Stimulated activated naive CD8-positive, alpha-beta T cell treated with anti-CD3 and anti-CD28 coated beads, Interleukin-15, Interleukin-2, amounts not matched to agents 100 U/mL and 50 U/mL, for 24 hours (primary cell): ENCODE results near the gene MTG1.
A peak's percentile ranks its signal among the peaks of the same experiment; 100 is the strongest.
"Not testable (repeated sequence)": the region's sequence is repeated elsewhere in the genome, so short reads cannot be mapped to it uniquely, and the experiment has no call there.

Source experiments
- ATAC-seq: fragments of 150-1000 bp; cut with Tn5 transposase; one replicate; pipeline ENCODE4 v1.10.0; 2021
- DNase-seq: peaks from one replicate; pipeline ENCODE4 v3.0.0; 2021

Gene MTG1

DNA sequence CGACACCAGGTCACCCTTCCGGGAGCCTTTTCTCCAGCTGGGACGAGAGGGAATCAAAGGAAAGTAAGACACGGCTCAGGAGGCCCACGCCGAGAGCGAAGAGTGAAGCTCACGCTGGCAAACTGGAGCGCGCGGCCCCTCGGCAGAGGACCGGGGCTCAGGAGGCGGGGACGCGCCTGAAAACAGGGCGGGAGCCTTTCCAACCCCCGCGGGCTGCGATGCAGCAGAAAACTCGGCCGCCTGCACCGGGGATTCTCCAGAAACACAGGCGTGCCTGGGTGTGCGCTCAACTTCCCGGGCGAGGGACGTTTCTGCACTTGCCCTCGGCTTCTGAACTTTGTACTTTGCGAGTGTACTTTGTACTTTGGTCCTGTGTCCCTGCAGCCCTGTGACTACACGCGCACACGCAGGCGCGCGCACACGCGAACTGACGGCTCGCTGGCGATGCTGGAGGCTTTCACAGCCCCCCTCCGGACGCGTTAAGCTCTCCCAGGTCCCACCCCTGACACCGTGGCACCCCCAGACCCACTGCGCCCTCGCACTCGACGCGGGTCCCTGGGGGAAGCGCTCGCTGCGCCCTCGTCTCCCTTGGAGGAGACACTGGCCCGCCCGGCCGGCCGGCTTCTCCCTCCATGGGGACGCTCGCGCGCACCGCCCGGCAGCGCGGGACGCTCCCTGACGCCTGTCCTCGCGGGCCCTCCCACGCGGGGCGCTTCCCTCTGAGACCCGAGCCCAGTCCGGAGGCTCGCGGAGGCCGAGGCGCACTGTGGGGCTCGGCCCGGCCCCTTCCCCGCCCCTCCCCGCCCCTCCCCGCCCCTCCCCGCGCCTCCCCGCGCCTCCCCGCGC, 15.5 kb upstream of the MTG1 start:
- DNase-seq = peak; percentile 67
- peak; percentile 45 for ATAC-seq

DNA sequence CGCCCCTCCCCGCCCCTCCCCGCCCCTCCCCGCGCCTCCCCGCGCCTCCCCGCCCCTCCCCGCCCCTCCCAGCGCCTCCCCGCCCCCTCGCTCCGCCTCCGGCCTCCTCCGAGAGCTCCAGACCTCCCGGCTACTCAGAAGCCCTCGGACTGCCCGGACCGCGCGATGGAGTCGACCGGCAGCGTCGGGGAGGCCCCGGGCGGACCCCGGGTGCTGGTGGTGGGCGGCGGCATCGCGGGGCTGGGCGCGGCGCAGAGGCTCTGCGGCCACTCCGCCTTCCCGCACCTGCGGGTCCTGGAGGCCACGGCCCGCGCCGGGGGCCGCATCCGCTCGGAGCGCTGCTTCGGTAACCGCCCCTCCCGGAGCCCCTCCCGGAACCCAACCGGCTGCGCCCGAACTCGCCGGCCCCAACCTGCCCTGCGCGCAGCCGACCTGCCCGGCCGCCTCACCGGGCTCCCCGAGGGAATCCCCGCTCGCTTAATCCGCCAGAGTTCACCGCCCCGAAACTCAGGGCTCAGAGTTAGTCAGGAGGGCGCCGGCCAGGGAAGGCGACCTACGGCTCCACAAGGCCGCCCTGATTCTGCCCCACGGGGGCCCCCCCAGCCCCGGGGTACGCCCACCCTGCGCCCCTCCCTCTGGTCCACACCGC, 14.7 kb upstream of the MTG1 start, which contains the start of gene PAOX:
TSS of gene PAOX (plus strand) at position 111 of the 649 bp plus-strand sequence. CDS start at position 166, 55 bp downstream.
- peak; percentile 77 for DNase-seq

DNA sequence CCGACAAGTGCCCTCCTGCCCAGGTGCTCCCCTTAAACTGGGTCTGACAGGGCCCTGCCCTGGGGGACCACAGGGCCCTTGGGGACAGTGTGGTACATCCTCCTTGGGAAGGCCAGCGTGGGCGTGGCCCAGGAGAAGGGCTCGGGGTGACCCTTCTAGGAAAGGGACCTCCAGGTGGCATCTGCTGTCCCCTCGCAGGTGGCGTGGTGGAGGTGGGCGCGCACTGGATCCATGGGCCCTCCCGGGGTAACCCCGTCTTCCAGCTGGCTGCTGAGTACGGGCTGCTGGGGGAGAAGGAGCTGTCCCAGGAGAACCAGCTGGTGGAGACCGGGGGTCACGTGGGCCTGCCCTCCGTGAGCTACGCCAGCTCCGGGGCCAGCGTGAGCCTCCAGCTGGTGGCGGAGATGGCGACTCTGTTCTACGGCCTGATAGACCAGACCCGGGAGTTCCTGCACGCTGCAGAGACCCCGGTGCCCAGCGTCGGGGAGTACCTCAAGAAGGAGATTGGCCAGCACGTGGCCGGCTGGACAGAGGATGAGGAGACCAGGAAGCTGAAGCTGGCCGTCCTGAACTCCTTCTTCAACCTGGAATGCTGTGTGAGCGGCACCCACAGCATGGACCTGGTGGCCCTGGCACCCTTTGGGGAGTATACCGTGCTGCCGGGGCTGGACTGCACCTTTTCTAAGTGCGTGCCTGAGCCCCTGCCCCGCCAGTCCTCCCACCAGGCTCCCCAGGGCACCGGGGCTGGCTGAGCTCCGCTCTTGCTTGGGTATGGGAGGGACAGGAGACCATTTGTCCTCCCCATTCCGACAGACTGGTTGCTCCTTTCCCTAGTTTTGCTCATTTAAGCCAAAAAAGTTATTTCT, 13.9 kb upstream of the MTG1 start:
- DNase-seq (no peak), ATAC-seq (no peak)

More for the DNA sequence above, 14.7 kb upstream of the MTG1 start, which contains the start of gene PAOX:
- ATAC-seq = peak; percentile 72

DNA sequence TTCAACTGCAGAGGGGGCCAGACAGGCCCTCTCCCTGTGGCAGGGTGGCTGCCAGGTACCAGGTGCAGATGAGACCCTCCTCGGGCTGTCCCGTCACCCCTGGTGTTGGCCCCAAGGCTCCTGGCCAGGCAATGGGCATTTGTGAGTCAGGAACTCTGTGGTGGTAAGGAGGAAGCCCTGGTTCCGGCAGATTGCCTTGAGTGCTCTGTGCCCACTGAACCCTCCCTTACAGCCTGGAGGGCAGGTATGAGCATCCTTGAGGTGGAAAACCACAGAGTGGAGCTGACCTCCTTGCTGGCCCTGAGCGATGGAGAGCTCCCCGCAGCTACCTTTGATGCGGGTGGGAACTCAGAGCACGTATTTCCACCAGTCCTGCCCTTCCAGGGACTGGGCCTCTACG, 12.9 kb upstream of the MTG1 start:
- no peak for ATAC-seq

DNA sequence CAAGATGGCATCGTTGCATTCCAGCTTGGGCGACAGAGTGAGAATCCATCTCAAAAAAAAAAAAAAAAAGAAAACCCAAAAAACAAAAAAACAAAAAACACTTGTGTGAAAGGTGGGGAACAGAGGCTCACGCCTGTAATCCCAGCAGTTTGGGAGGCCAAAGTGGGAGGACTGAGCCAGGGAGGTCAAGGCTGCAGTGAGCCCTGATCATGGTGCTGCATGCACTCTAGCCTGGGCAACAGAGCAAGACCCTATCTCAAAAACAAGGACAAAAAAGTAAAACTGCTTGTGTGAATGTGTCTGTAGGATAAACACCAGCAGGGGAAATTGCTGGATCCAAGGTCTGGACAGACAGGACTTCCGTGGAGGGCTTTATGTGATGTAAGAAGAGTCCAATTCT, 10.4 kb upstream of the MTG1 start:
- DNase-seq = no peak
- no peak for ATAC-seq

More for the DNA sequence above, 12.9 kb upstream of the MTG1 start:
- no peak for DNase-seq

DNA sequence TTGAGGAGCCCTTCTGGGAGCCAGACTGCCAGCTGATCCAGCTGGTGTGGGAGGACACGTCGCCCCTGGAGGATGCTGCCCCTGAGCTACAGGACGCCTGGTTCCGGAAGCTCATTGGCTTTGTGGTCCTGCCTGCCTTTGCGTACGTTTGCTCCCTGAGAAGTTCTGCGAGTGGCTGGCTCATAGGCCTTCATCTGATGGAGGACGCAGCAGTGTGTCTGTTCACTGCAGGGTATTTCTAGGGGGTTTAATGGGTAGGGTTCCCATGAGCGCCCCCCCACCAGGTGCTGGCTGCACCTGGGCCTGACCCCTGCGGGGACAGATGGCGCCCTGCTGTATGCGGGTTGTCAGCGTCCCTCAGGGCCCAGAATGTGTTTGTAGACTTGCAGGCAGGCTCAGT, 9.9 kb upstream of the MTG1 start:
- no peak for DNase-seq
- no peak for ATAC-seq

DNA sequence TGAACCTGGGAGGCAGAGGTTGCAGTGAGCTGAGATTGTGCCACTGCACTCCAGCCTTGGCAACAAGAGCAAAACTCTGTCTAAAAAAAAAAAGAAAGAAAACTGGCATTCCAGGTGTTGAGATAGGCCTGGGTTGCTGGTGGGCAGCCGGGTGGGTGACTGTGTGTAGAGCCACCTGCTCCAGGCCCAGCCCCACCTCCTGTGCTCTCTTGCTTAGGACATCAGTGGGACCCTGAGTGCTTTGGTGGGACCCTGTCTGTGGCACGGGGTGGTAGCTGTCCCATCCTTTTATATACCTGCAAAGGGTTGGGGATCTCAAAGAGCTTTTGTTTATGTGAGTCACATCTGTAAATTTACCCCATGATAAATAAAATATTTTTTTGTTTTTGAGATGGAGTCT, 8.7 kb upstream of the MTG1 start:
- ATAC-seq (no peak), DNase-seq (no peak)

DNA sequence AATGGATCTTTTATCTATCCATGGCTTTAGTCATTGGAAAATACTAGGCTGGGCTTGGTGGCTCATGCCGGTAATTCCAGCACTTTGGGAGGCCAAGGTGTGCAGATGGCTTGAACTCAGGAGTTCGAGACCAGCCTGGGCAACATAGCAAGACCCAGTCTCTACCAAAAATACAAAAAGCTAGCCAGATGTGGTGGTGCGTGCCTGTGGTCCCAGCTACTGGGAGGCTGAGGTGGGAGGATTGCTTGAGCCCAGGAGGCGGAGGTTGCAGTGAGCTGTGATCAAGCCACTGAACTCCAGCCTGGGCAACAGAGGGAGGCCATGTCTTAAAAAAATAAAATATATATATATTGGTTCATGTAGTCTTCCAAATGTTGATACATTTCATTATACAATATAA, 7.0 kb upstream of the MTG1 start:
- not testable (repeated sequence) for DNase-seq, ATAC-seq

DNA sequence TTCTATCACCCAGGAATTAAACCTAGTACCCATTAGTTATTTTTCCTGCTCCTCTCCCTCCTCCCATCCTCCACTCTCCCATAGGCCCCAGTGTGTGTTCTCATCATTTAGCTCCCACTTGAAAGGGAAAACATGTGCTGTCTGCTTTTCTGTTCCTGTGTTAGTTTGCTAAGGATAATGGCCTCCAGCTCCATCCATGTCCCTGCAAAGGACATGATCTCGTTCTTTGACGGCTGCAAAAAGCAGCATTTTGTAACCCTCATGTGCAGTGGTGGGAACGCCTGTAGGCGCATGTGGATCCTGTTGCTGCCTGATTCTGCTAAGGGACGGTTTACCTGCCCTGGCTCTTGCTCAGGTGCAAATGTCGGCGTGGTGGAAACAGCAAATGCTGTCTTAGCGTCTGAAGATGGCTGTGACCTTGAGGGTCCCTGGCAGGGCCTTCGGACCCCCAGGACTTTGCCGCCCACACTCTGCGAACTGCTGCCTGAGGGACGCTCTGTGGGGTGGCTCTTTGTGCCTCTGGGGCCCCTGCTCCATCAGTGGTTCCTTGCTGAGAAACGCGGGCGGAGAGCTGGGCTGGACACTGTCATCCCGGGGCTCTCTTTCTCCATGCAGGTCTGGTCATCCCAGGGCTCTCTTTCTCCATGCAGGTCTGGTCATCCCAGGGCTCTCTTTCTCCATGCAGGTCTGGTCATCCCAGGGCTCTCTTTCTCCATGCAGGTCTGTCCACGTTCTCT, 5.6 kb upstream of the MTG1 start:
- DNase-seq = no peak
- no peak for ATAC-seq

DNA sequence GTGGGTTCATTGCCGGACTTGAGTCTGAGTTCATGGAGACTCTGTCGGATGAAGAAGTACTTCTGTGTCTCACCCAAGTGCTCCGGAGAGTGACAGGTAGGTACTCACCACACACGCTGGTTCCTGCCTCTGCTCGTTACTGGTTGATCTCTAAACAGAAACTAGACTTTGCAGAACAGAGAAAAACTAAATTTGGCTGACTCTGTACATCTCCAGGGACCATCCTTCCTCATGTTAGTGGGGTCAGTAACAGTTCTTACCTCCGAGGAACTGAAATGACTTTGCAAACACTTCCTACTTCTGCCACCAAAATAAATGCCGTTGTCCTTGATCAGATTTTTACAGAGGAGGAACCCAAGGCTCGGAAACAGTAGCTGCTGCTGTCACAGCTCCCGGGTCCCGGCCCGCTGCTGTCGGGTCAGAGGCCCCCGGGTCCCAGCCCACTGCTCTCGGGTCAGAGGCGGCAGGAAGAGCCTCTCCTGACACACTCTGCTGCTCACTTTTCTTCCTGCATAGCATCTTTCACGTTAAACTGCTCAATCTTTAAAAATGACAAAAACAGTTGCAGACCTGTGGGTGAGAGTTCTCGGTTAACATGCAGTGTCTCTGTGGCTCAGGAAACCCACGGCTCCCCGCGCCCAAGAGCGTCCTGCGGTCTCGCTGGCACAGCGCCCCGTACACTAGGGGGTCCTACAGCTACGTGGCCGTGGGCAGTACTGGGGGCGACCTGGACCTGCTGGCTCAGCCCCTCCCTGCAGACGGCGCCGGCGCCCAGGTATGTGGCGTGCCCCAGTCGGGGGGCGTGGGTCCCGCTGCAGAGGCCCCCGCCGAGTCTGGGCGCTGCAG, 4.8 kb upstream of the MTG1 start:
- DNase-seq = peak; percentile 44

DNA sequence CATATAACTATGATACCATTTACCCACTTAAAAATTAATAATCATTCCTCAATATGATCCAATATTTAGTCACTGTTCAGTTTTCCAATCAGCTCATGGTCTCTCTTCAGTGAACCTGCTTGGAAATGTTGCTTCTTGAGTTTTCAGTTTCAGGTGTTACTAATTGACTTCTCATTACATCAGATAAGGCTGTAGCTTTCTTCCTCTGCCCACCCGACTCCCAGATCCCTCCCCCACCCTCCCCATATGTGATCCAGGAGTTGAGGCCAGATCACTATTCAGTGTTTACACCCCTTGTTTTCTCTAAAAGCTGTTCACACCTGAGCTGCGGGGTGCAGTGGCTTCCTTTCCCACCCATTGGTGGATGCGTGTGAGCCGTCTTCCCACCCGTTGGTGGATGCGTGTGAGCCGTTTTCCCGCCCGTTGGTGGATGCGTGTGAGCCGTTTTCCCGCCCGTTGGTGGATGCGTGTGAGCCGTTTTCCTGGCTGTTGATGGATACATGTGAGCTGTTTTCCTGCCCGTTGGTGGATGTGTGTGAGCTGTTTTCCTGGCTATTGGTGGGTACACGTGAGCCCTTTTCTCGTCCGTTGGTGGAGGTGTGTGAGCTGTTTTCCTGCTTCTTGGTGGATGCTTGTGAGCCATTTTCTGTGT, 3.2 kb upstream of the MTG1 start:
- no peak for DNase-seq
- ATAC-seq = peak; percentile 11

More for the DNA sequence above, 4.8 kb upstream of the MTG1 start:
- ATAC-seq = peak; percentile 21

DNA sequence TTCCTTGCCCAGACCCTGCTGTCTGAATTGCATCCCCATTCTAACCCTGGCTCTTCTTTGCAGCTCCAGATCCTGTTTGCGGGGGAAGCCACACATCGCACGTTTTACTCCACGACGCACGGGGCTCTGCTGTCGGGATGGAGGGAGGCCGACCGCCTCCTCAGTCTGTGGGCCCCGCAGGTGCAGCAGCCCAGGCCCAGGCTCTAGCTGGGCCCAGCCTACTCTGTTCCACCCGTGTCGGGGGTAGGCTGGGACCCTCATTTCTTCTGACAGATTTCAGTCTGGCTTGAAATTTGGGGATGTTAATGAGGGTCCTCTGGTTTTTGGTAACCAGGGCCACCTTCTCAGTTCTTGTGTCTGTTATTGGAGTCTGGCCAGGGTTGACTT, 2.7 kb upstream of the MTG1 start:
- no peak for ATAC-seq
- no peak for DNase-seq

DNA sequence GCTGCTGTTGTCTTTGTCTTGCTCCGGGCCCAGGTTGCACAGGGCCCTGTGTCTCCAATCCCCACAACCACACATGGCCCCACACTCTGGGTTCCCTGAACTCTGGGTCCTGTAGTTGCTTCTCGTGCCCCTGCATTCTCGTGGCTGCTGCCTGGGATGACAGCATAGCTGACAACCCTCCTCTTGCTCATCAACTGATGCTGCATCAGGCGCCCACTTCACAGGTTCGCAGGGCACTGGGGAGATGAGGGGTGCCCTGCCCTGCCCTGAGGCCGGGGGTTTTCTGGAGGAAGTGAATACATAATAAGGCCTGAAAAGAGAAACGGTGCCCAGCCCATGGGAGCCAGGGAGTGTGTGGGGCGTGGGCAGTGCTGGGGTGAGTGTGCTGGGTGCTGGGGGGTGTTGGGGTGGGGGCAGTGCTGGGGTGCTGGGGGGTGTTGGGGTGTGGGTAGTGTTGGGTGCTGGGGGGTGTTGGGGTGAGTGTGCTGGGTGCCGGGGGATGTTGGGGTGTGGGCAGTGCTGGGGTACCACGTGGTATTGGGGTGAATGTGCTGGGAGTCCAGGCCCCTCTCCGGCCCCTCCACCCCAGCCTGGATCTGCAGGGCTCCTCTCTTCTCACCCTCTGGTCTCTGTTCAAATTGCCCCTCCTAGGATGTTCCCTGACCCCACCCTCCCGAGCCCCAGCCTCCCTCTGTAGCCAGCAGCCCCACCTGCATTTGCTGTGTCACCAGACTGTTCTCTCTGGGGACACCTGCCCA, 2.0 kb upstream of the MTG1 start:
- ATAC-seq = peak; percentile 40
- peak; percentile 67 for DNase-seq

DNA sequence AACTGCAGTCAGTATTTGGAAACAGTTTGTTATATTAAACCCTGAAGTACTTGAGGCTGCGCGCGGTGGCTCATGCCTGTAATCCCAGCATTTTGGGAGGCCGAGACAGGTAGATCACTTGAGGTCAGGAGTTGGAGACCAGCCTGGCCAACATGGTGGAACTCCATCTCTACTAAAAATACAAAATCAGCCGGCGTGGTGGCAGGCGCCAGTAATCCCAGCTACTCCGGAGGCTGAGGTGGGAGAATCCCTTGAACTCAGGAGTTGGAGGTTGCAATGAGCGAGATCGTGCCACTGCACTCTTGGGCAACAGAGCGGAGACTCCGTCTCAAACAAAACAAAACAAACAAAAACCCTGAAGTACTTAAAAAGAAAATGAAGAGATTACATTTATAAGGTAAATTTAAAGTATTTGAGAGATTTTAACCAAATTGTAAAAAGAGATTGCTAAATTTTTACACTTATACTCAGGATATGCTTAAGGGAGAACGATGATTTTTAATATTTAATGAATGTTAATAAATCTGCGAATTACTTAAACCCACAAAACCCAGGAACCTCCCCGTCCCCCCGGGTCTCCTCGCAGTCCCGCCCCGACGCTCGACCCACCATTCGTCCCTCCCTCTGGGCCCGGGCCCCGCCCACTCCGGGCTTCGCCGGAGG, 425 bp upstream of the MTG1 start:
- no peak for ATAC-seq
- DNase-seq = no peak

DNA sequence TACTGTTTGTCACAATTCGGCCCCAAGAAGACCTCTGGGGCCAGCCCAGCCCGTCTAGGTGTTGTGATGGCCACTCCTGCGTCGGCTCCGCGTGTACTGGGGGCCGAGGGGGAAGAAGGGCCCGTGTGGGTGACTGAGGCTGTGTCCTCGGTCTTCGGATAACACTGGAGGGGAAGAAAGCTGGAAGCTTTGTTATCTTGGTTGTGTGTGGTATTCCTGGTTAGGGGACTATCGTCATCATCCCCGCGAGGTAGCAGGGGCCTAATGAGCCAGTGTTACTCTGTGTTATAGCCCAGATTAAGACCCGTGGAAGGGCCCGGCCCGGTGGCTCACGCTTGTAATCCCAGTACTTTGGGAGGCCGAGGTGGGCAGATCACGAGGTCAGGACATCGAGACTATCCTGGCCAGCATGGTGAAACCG, 854 bp downstream of the MTG1 start:
- ATAC-seq = no peak

DNA sequence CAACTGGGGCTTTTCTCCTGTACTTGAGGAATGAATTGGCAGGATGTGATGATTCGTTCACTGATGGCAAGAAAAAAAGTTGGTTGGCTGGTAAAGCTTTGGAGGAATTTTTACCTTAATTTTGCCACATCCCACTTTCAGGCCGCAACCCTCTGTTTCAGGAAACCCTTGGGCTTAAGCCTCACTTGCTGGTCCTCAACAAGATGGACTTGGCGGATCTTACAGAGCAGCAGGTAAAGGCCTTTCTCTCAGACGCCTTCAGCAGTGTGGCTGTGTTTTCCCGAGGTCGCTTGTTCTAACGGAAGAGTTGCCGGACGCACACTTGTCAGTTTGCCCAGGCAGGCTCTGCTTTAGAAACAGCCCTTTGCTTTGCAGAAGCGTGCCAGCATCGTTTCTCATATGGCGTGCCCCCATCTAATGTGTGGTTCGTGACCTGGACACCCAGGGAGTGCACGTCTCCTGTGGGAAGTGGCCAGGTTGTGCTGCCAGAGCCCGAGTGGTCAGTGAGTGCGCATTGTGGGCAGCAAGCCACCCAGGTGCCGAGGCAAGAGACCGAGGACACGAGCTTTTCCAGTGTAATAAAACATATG, 2.2 kb downstream of the MTG1 start:
- ATAC-seq (no peak), DNase-seq (no peak)

More for the DNA sequence above, 854 bp downstream of the MTG1 start:
- no peak for DNase-seq

DNA sequence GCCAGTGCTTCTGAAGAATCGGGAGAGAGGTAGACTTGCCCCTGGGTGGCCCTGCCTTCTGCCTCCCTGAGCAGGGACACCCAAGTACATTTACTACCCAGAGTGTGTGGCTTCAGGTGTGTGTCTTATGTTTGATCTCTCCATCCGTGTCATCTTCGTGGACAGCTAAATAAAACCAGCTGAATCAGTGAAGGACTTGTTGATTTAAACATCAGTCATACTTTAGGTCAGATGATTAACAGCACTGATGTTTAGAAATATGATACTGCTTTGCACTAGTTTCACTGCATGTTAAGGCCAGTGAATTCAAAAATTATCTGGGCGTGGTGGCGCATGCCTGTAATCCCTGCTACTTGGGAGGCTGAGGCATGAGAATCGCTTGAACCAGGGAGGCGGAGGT, 4.0 kb downstream of the MTG1 start:
- DNase-seq = no peak
- no peak for ATAC-seq

DNA sequence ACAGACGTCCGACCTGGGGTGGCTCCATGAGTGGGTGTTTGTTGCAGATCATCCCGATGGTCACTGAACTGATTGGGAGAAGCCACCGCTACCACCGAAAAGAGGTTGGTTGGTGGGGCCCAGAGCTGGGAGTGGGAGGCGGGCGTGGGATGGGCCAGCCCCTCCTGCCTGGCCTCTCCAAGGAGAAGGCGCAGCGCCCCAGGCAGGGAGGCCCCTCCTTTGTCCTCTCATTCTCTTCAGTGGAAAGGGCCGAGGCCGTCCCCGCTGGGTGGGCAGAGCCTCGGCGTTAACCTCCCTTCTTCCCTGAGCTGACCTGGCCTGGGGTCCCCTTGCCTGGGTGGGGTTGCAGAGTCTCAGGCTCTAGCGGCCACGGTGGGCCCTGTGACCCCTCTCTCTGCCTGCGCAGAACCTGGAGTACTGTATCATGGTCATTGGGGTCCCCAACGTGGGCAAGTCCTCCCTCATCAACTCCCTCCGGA, 5.2 kb downstream of the MTG1 start:
- ATAC-seq = no peak

More for the DNA sequence above, 5.2 kb downstream of the MTG1 start:
- DNase-seq = no peak
